HepG2 (cell line): ENCODE measurements around the gene CLEC16A. TPM values are rescaled to one million over a fixed set of nuclear protein-coding genes. Genes with fewer than 3 reads are reported as not detected.

ENCODE experiments used
- GZF1 ChIP-seq: sonication (generic); formaldehyde crosslinking; IDR thresholded peaks from 2 replicates; pipeline ENCODE4 v1.5.1; 2020; ENCODE audit warnings: mild to moderate bottlenecking, missing genetic modification reagents
- HHEX ChIP-seq: IDR thresholded peaks from 2 replicates; pipeline ENCODE4 v1.6.1; 2016; ENCODE audit warnings: control low read depth
- HNRNPL ChIP-seq: fragments of 200-400 bp; formaldehyde crosslinking; IDR thresholded peaks from 2 replicates; pipeline ENCODE4 v1.6.1; 2017; ENCODE audit warnings: mild to moderate bottlenecking, low read depth, low read length
- MAX ChIP-seq: IDR thresholded peaks from 2 replicates; pipeline ENCODE4 v1.6.1; 2012; ENCODE audit warnings: inconsistent platforms
- TBX3 ChIP-seq: fragments of 450-650 bp; IDR thresholded peaks from 2 replicates; pipeline ENCODE4 v1.6.1; 2017; ENCODE audit warnings: antibody characterized with exemption, mild to moderate bottlenecking, inconsistent platforms, borderline replicate concordance
- ZBTB3 ChIP-seq: sonication (generic); formaldehyde crosslinking; IDR thresholded peaks from 2 replicates; pipeline ENCODE4 v1.4.0; 2020; ENCODE audit warnings: low read depth, mild to moderate bottlenecking, moderate library complexity, missing genetic modification reagents, borderline replicate concordance
- ZGPAT ChIP-seq: IDR thresholded peaks from 2 replicates; pipeline ENCODE4 v1.6.1; 2016; ENCODE audit warnings: mild to moderate bottlenecking
- ZMYM3 ChIP-seq: sonication (generic); formaldehyde crosslinking; IDR thresholded peaks from 2 replicates; pipeline ENCODE4 v1.5.1; 2020; ENCODE audit warnings: mild to moderate bottlenecking, missing genetic modification reagents
- ZNF451 ChIP-seq: sonication (generic); formaldehyde crosslinking; IDR thresholded peaks from 2 replicates; pipeline ENCODE4 v1.5.0; 2020; ENCODE audit warnings: mild to moderate bottlenecking, missing genetic modification reagents
- ZNF496 ChIP-seq: sonication (generic); formaldehyde crosslinking; IDR thresholded peaks from 2 replicates; pipeline ENCODE4 v1.8.1; 2023; ENCODE audit warnings: mild to moderate bottlenecking, moderate library complexity, missing genetic modification reagents; ENCODE audit not compliant: insufficient replicate concordance
- ZNF569 ChIP-seq: sonication (generic); formaldehyde crosslinking; IDR thresholded peaks from 2 replicates; pipeline ENCODE4 v1.5.0; 2020; ENCODE audit warnings: mild to moderate bottlenecking, missing genetic modification reagents, moderate library complexity, borderline replicate concordance
- ZNF614 ChIP-seq: IDR thresholded peaks from 2 replicates; pipeline ENCODE4 v1.6.1; 2018; ENCODE audit warnings: missing biosample characterization, missing genetic modification reagents, inconsistent platforms, borderline replicate concordance
- ZSCAN25 ChIP-seq: sonication (generic); formaldehyde crosslinking; IDR thresholded peaks from 2 replicates; pipeline ENCODE4 v1.8.0; 2022; ENCODE audit warnings: mild to moderate bottlenecking, missing genetic modification reagents
- polyA plus RNA-seq, 8 experiments: library from polyadenylated mRNA; depleted of rRNA in 3 of 8; stranded (reverse) in 7 of 8; unstranded in 1 of 8; fragments of >200 nt; fragmentation: Illumina TruSeq in 4 of 8; extraction: Trizol in 4 of 8; gene quantifications; 2 replicates each; pipeline versions ENCODE4 v1.2.1 to v1.2.3, GENCODE V29; 2011 to 2016; ENCODE audit warnings: low read depth in 4 of 8, missing spikeins in 1 of 8, mixed read lengths in 1 of 8; ENCODE audit not compliant: insufficient read depth in 1 of 8
- total RNA-seq, 5 experiments: library from RNA; depleted of rRNA; stranded (reverse); fragments of >200 nt; fragmentation: Illumina TruSeq; extraction: Trizol; gene quantifications; 2 replicates each; pipeline ENCODE4 v1.2.3, GENCODE V29; 2016; ENCODE audit warnings: low read depth in 1 of 5
- TF ChIP-seq, protein P1 (sequence below): sonication (generic); formaldehyde crosslinking; IDR thresholded peaks from 2 replicates; pipeline ENCODE4 v1.5.1; 2020; ENCODE audit warnings: mild to moderate bottlenecking, missing genetic modification reagents, moderate library complexity
- TF ChIP-seq, protein P2 (sequence below): sonication (generic); formaldehyde crosslinking; IDR thresholded peaks from 2 replicates; pipeline ENCODE4 v1.4.0; 2020; ENCODE audit warnings: missing genetic modification reagents
- TF ChIP-seq, protein P3 (sequence below): sonication (generic); formaldehyde crosslinking; IDR thresholded peaks from 2 replicates; pipeline ENCODE4 v1.4.0; 2020; ENCODE audit warnings: low read depth, mild to moderate bottlenecking, missing genetic modification reagents

Gene CLEC16A
- total and polyA plus RNA-seq, 2 of the 13 experiments (the other 11 are each of a cell fraction or from before 2014, with no cell fraction given) = 8.5 to 10.3 TPM

- TF ChIP-seq, protein P1, sequence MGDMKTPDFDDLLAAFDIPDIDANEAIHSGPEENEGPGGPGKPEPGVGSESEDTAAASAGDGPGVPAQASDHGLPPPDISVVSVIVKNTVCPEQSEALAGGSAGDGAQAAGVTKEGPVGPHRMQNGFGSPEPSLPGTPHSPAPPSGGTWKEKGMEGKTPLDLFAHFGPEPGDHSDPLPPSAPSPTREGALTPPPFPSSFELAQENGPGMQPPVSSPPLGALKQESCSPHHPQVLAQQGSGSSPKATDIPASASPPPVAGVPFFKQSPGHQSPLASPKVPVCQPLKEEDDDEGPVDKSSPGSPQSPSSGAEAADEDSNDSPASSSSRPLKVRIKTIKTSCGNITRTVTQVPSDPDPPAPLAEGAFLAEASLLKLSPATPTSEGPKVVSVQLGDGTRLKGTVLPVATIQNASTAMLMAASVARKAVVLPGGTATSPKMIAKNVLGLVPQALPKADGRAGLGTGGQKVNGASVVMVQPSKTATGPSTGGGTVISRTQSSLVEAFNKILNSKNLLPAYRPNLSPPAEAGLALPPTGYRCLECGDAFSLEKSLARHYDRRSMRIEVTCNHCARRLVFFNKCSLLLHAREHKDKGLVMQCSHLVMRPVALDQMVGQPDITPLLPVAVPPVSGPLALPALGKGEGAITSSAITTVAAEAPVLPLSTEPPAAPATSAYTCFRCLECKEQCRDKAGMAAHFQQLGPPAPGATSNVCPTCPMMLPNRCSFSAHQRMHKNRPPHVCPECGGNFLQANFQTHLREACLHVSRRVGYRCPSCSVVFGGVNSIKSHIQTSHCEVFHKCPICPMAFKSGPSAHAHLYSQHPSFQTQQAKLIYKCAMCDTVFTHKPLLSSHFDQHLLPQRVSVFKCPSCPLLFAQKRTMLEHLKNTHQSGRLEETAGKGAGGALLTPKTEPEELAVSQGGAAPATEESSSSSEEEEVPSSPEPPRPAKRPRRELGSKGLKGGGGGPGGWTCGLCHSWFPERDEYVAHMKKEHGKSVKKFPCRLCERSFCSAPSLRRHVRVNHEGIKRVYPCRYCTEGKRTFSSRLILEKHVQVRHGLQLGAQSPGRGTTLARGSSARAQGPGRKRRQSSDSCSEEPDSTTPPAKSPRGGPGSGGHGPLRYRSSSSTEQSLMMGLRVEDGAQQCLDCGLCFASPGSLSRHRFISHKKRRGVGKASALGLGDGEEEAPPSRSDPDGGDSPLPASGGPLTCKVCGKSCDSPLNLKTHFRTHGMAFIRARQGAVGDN (CRISPR knock-in tag) = peak; percentile 66
- TF ChIP-seq, protein P2, sequence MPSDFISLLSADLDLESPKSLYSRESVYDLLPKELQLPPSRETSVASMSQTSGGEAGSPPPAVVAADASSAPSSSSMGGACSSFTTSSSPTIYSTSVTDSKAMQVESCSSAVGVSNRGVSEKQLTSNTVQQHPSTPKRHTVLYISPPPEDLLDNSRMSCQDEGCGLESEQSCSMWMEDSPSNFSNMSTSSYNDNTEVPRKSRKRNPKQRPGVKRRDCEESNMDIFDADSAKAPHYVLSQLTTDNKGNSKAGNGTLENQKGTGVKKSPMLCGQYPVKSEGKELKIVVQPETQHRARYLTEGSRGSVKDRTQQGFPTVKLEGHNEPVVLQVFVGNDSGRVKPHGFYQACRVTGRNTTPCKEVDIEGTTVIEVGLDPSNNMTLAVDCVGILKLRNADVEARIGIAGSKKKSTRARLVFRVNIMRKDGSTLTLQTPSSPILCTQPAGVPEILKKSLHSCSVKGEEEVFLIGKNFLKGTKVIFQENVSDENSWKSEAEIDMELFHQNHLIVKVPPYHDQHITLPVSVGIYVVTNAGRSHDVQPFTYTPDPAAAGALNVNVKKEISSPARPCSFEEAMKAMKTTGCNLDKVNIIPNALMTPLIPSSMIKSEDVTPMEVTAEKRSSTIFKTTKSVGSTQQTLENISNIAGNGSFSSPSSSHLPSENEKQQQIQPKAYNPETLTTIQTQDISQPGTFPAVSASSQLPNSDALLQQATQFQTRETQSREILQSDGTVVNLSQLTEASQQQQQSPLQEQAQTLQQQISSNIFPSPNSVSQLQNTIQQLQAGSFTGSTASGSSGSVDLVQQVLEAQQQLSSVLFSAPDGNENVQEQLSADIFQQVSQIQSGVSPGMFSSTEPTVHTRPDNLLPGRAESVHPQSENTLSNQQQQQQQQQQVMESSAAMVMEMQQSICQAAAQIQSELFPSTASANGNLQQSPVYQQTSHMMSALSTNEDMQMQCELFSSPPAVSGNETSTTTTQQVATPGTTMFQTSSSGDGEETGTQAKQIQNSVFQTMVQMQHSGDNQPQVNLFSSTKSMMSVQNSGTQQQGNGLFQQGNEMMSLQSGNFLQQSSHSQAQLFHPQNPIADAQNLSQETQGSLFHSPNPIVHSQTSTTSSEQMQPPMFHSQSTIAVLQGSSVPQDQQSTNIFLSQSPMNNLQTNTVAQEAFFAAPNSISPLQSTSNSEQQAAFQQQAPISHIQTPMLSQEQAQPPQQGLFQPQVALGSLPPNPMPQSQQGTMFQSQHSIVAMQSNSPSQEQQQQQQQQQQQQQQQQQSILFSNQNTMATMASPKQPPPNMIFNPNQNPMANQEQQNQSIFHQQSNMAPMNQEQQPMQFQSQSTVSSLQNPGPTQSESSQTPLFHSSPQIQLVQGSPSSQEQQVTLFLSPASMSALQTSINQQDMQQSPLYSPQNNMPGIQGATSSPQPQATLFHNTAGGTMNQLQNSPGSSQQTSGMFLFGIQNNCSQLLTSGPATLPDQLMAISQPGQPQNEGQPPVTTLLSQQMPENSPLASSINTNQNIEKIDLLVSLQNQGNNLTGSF (CRISPR knock-in tag) = 0 out of 2 replicates have a peak, but pooled peaks have one; percentile 42
- TF ChIP-seq TBX3 (no peak), ZNF614 (CRISPR knock-in tag) (peak; percentile 80; the same call in 1 of the 2 replicates), MAX (no peak), ZGPAT (CRISPR knock-in tag) (peak; percentile 59), ZBTB3 (CRISPR knock-in tag) (no peak), ZNF496 (no peak), HHEX (CRISPR knock-in tag) (no peak), ZNF451 (no peak), GZF1 (no peak; the same call in 1 of the 2 replicates), HNRNPL (no peak), ZMYM3 (peak; percentile 94), ZNF569 (CRISPR knock-in tag) (no peak), ZSCAN25 (CRISPR knock-in tag) (peak; percentile 52; the same call in 1 of the 2 replicates)
- TF ChIP-seq, protein P3, sequence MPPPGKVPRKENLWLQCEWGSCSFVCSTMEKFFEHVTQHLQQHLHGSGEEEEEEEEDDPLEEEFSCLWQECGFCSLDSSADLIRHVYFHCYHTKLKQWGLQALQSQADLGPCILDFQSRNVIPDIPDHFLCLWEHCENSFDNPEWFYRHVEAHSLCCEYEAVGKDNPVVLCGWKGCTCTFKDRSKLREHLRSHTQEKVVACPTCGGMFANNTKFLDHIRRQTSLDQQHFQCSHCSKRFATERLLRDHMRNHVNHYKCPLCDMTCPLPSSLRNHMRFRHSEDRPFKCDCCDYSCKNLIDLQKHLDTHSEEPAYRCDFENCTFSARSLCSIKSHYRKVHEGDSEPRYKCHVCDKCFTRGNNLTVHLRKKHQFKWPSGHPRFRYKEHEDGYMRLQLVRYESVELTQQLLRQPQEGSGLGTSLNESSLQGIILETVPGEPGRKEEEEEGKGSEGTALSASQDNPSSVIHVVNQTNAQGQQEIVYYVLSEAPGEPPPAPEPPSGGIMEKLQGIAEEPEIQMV (CRISPR knock-in tag) = peak; percentile 80; the same call in 1 of the 2 replicates
These were observed 25.9 kb upstream of the CLEC16A start (continued) for GRCh38 chr16:10918294-10919002.
